Colonic mucosa (tissue), 4 donors: ENCODE data around the gene PTTG2. TPM values are rescaled to one million over a fixed set of nuclear protein-coding genes. Genes with fewer than 3 reads are reported as not detected.

ENCODE experiments used
- DNase-seq: peaks from one replicate; pipeline ENCODE4 v3.0.0-alpha.2; 2020
- H3K27ac ChIP-seq: fragments of 200-600 bp; one replicate; pipeline ENCODE4 v1.8.0; 2021
- H3K27me3 ChIP-seq: fragments of 200-600 bp; one replicate; pipeline ENCODE4 v1.8.0; 2021
- H3K36me3 ChIP-seq: fragments of 200-600 bp; one replicate; pipeline ENCODE4 v1.8.0; 2021
- H3K4me1 ChIP-seq: fragments of 200-600 bp; one replicate; pipeline ENCODE4 v1.8.0; 2021; ENCODE audit warnings: mild to moderate bottlenecking
- H3K4me3 ChIP-seq: fragments of 200-600 bp; one replicate; pipeline ENCODE4 v1.8.0; 2021
- H3K9ac ChIP-seq, 2 donors: one replicate each; pipeline ENCODE4 v1.7.0; 2013; ENCODE audit warnings: control low read depth in 2 of 2, low read depth in 2 of 2, low read length in 2 of 2
- H3K9me3 ChIP-seq: fragments of 200-600 bp; one replicate; pipeline ENCODE4 v1.8.0; 2021
- intact Hi-C: fragments of 100-400 bp; cut with DNase I; formaldehyde crosslinking; loops from one replicate; pipeline ENCODE4 v1.14.1; 2022
- total RNA-seq, 2 donors: library from RNA; stranded (reverse); fragmentation: NEBNext Ultra II Directional in 1 of 2; extraction: Animal tissue kit (Norgen Biotek cat#: 25700) in 1 of 2; gene quantifications; one replicate each; pipeline ENCODE4 v1.2.1, GENCODE V29; 2021
- TF ChIP-seq, protein P1 (sequence below): fragments of 200-600 bp; IDR thresholded peaks from one replicate; pipeline ENCODE4 v1.8.0; 2022; ENCODE audit warnings: antibody characterized with exemption, mild to moderate bottlenecking
- donor health status: healthy.
- donor health status: DM: no; HTN: no; CAD: no.
- donor health status: DM: no; HTN: no; CAD: no.

PTTG2 gene
- total RNA-seq, 2 donors from 2014 or later: 0.91 TPM; not detected in 1

GRCh38 chr4:37924946-37925345 is 35.3 kb upstream of the PTTG2 start:
- Histone ChIP-seq H3K36me3 (no peaks in the 10 kb centered on the region), H3K4me3 (no peak overlapping the region), H3K4me1 (no peaks in the 10 kb centered on the region), H3K27ac (no peak overlapping the region), H3K9ac (no peak overlapping the region), H3K27me3 (no peaks in the 10 kb centered on the region), H3K9me3 (no peaks in the 10 kb centered on the region)
- intact Hi-C loops: no loop called here
- TF ChIP-seq, protein P1, sequence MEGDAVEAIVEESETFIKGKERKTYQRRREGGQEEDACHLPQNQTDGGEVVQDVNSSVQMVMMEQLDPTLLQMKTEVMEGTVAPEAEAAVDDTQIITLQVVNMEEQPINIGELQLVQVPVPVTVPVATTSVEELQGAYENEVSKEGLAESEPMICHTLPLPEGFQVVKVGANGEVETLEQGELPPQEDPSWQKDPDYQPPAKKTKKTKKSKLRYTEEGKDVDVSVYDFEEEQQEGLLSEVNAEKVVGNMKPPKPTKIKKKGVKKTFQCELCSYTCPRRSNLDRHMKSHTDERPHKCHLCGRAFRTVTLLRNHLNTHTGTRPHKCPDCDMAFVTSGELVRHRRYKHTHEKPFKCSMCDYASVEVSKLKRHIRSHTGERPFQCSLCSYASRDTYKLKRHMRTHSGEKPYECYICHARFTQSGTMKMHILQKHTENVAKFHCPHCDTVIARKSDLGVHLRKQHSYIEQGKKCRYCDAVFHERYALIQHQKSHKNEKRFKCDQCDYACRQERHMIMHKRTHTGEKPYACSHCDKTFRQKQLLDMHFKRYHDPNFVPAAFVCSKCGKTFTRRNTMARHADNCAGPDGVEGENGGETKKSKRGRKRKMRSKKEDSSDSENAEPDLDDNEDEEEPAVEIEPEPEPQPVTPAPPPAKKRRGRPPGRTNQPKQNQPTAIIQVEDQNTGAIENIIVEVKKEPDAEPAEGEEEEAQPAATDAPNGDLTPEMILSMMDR: no peak
- no peak for DNase-seq

DNA sequence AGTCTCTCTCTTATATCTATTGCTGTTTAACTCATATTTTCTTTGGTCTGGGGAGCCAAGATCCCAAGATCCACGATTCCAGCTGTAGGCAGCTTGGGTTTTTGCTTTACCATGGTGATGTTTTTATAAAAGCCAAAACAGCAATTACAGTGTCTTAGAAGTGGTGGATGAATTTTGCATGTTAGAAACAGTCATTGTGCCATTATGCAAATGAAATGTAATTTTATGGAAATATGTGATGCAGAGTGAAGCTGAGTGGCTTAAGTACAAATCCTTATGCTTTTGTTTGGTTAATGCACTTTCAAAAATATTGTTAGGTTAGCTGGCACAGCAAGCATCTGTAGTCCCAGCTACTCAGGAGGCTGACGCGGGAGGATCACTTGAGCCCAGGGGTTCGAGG is 32.8 kb upstream of the PTTG2 start:
- no peaks in the 10 kb centered on the region for H3K36me3 ChIP-seq
- H3K4me1 ChIP-seq: no peaks in the 10 kb centered on the region
- intact Hi-C loops: no loop called here
- TF ChIP-seq, protein P1: no peak
- no peaks in the 10 kb centered on the region for H3K9me3 ChIP-seq
- no peak overlapping the region for H3K9ac ChIP-seq
- H3K27ac ChIP-seq: no peak overlapping the region
- no peak for DNase-seq
- H3K27me3 ChIP-seq: no peaks in the 10 kb centered on the region
- H3K4me3 ChIP-seq: no peak overlapping the region

DNA sequence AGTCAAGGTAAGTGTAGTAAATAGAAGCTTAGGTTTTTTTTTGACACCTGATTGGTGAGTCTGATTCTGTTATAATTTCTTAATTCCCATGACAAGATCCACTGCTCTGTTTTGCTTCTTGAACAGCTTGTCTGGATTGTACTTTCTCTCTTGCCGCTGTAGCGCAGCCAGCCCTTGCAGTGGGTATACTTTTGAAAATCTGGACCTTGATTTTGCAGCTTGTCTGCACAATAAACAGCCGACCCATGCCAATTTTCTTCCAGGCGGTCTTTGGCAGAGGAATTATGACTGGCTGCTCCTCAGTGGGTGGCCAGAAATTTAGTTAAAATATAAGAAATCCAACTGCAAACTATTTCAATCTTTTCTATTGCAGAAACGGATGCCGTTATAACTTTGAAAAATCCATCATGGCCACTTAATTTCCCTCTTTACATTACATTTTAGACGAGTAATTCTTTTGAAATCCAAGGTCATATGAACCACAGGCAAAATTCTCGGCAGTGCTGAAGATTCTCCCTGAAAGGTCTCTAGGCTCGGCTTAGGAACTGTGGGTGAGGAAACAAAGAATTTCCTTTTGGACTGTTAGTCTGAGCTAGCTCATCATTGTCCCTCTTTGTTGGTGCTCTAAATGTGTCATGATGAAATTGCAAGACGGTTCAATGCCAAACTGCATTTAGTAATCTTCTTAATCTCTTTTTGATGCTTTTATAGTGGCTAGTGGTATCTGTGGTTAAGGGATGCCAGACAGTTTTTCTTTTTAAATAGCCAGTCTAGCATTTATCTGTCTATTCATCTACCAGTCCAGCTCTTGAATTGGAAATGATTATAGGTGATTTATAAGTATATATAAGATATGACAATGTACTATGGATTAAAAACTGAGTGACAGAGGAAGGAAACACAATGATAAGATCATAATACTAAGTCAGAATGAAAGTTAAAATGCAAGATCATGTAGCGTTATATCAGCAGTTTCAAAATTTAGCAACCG is 31.5 kb upstream of the PTTG2 start:
- H3K4me1 ChIP-seq: no peaks in the 10 kb centered on the region
- TF ChIP-seq, protein P1: no peak
- no peaks in the 10 kb centered on the region for H3K27me3 ChIP-seq
- DNase-seq: no peak
- no peak overlapping the region for H3K4me3 ChIP-seq
- H3K9ac ChIP-seq: no peak overlapping the region
- H3K9me3 ChIP-seq: no peaks in the 10 kb centered on the region
- H3K27ac ChIP-seq: no peak overlapping the region
- H3K36me3 ChIP-seq: no peaks in the 10 kb centered on the region
- intact Hi-C loops: no loop called here

GRCh38 chr4:37934096-37934495 is 26.1 kb upstream of the PTTG2 start:
- Histone ChIP-seq H3K27me3 (no peaks in the 10 kb centered on the region), H3K9me3 (no peaks in the 10 kb centered on the region), H3K27ac (no peak overlapping the region), H3K36me3 (no peaks in the 10 kb centered on the region), H3K4me3 (no peak overlapping the region), H3K9ac (no peak overlapping the region), H3K4me1 (no peaks in the 10 kb centered on the region)
- TF ChIP-seq, protein P1: no peak
- intact Hi-C loops: no loop called here
- no peak for DNase-seq

- TF ChIP-seq, protein P1: no peak
- Histone ChIP-seq H3K9ac (no peak overlapping the region), H3K4me1 (no peaks in the 10 kb centered on the region), H3K27ac (no peak overlapping the region), H3K4me3 (no peak overlapping the region), H3K27me3 (no peaks in the 10 kb centered on the region), H3K9me3 (no peaks in the 10 kb centered on the region), H3K36me3 (no peaks in the 10 kb centered on the region)
- no peak for DNase-seq
- intact Hi-C loops: no loop called here
Measured at GRCh38 chr4:37934609-37935008, 25.6 kb upstream of the PTTG2 start.
